ENCODE results near the gene IFT172.
"Not testable (repeated sequence)": the region's sequence is repeated elsewhere in the genome, so short reads cannot be mapped to it uniquely, and the experiment has no call there.

Gene IFT172

GRCh38 chr2:27427863-27428212, 61.7 kb downstream of the IFT172 start:
- in situ Hi-C loops (cut with HindIII; ENCODE audit: low sequenced_read_pairs), result no loop called here

- in situ Hi-C loops (cut with HindIII; ENCODE audit: low sequenced_read_pairs), result not testable (repeated sequence)
These were observed 64.5 kb downstream of the IFT172 start for GRCh38 chr2:27425039-27425438.

- in situ Hi-C loops (cut with HindIII; ENCODE audit: low sequenced_read_pairs), result no loop called here
These were observed 66.6 kb downstream of the IFT172 start for GRCh38 chr2:27422958-27423357.

- in situ Hi-C loops (cut with HindIII; ENCODE audit: low sequenced_read_pairs), result no loop called here
These were observed 67.8 kb downstream of the IFT172 start for GRCh38 chr2:27421660-27422250.

- in situ Hi-C loops (cut with HindIII; ENCODE audit: low sequenced_read_pairs), result no loop called here
These were observed 68.5 kb downstream of the IFT172 start for GRCh38 chr2:27420996-27421395.

GRCh38 chr2:27416151-27416550, 73.4 kb downstream of the IFT172 start:
- in situ Hi-C loops (cut with HindIII; ENCODE audit: low sequenced_read_pairs), result no loop called here

- in situ Hi-C loops (cut with HindIII; ENCODE audit: low sequenced_read_pairs), result no loop called here
These were observed 77.0 kb downstream of the IFT172 start for GRCh38 chr2:27412419-27413152.

GRCh38 chr2:27409321-27410073, 80.0 kb downstream of the IFT172 start, which contains the start of gene PPM1G:
Gene PPM1G (minus strand): TSS chr2:27409591. CDS start chr2:27409422, 169 bp downstream.
- in situ Hi-C loops (cut with HindIII; ENCODE audit: low sequenced_read_pairs), result no loop called here

- in situ Hi-C loops (cut with HindIII; ENCODE audit: low sequenced_read_pairs), result no loop called here
These were observed 80.8 kb downstream of the IFT172 start for GRCh38 chr2:27408601-27409320.

- in situ Hi-C loops (cut with HindIII; ENCODE audit: low sequenced_read_pairs), result no loop called here
These were observed 81.6 kb downstream of the IFT172 start for GRCh38 chr2:27407798-27408491.

- in situ Hi-C loops (cut with HindIII; ENCODE audit: low sequenced_read_pairs), result no loop called here
These were observed 89.0 kb downstream of the IFT172 start for GRCh38 chr2:27400348-27401135.

GRCh38 chr2:27398962-27399361, 90.6 kb downstream of the IFT172 start:
- in situ Hi-C loops (cut with HindIII; ENCODE audit: low sequenced_read_pairs), result no loop called here

All from endothelial cell of hepatic sinusoid (primary cell).